Measurements from ENCODE around the gene GBF1. TPM values are rescaled to one million over a fixed set of nuclear protein-coding genes. Genes with fewer than 3 reads are reported as not detected.

GBF1 gene
- polyA plus RNA-seq, 1 of the 3 experiments (the other 2 are of a cell fraction) = 12.3 TPM

DNA sequence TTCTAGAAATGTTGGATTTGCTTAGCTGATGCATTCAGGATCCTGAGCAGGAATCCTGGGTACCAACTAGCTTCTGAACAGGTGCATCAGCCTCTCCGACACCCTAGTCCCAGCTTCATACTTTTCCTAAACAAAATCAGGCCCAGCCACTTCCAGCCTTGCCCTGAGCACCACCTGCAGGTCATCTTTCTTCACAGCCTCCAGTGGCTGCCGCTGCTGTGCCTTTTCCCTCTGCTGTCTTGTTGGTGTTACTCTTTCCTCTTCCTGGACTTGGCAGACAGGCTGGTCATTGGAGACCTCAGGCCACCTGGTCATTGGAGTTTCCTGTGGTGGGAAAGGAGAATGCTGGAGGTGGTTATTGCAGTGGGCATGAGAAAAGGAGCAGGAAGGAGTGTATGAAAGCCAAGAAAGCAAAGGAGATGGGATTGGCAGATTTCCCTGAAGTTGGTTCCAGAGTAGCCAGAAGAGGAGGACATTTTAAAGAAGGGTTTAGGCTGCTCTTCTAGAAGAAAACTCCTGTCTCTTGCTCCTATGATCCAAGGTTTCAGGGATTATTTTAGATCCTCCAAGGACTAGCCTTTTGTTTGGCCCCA is 102.0 kb downstream of the GBF1 start:
- peaks cover 6% of the 10 kb centered on the region; the same call in 1 of the 2 replicates for H3K79me2 ChIP-seq (ENCODE audit: insufficient read depth)
- H3K4me3 ChIP-seq (ENCODE audit: low read depth in 2 of 2, low read length in 1 of 2) = no peak overlapping the region
- H3K9me3 ChIP-seq = no peaks in the 10 kb centered on the region
- peak; percentile 45 for DNase-seq
- peaks cover 8 to 13% of the 10 kb centered on the region in 2 experiments for H3K36me3 ChIP-seq (replicated peaks in 1 of 2; ENCODE audit: control insufficient read depth in 1 of 2, insufficient read depth in 2 of 2, low read length in 1 of 2)
- TF ChIP-seq CHD2 (IDR thresholded peaks at IDR 0.05; ENCODE audit: low read length, partially characterized antibody) (no peak), SMC3 (IDR thresholded peaks at IDR 0.05; ENCODE audit: low read depth, low read length) (peak; percentile 88), SIN3A (IDR thresholded peaks at IDR 0.05; ENCODE audit: borderline replicate concordance, low read depth, low read length) (no peak), RAD21 (IDR thresholded peaks at IDR 0.05; ENCODE audit: low read length) (peak; percentile 81)
- TF ChIP-seq, protein P1, sequence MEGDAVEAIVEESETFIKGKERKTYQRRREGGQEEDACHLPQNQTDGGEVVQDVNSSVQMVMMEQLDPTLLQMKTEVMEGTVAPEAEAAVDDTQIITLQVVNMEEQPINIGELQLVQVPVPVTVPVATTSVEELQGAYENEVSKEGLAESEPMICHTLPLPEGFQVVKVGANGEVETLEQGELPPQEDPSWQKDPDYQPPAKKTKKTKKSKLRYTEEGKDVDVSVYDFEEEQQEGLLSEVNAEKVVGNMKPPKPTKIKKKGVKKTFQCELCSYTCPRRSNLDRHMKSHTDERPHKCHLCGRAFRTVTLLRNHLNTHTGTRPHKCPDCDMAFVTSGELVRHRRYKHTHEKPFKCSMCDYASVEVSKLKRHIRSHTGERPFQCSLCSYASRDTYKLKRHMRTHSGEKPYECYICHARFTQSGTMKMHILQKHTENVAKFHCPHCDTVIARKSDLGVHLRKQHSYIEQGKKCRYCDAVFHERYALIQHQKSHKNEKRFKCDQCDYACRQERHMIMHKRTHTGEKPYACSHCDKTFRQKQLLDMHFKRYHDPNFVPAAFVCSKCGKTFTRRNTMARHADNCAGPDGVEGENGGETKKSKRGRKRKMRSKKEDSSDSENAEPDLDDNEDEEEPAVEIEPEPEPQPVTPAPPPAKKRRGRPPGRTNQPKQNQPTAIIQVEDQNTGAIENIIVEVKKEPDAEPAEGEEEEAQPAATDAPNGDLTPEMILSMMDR (IDR thresholded peaks at IDR 0.05) = peak; percentile 66
- H2AFZ ChIP-seq (ENCODE audit: low read depth) = no peak overlapping the region
- ChIA-PET CTCF (interaction anchor here (0.6 to 21.0 kb wide), 27 partner anchors 8 to 224 kb away, joined by 3 to 824 read pairs (median 5); partner anchors contain the start of genes ELOVL3, NFKB2 and PITX3), POLR2A (no interaction called here)
- no peaks in the 10 kb centered on the region for H3K27me3 ChIP-seq (ENCODE audit: insufficient read depth)
- H3K27ac ChIP-seq (ENCODE audit: low read depth in 2 of 2, low read length in 1 of 2) = no peak overlapping the region
- H4K20me1 ChIP-seq (ENCODE audit: insufficient read depth) = peaks cover 10% of the 10 kb centered on the region
- no peak overlapping the region for H3K4me2 ChIP-seq
- H3K9ac ChIP-seq = no peak overlapping the region
- no peaks in the 10 kb centered on the region for H3K9me2 ChIP-seq
- 92% methylated on average over 2 of the region's 2 CpGs for WGBS (ENCODE audit: low lambda C conversion rate)
- peaks cover 27% of the 10 kb centered on the region for H3F3A ChIP-seq (replicated peaks; ENCODE audit: insufficient read depth)
- peaks cover 0 to 17% of the 10 kb centered on the region in 2 experiments; a peak in 2 of 4 replicates for H3K4me1 ChIP-seq (ENCODE audit: control insufficient read depth in 1 of 2, insufficient read depth in 2 of 2, low read depth in 1 of 2, low read length in 1 of 2)

DNA sequence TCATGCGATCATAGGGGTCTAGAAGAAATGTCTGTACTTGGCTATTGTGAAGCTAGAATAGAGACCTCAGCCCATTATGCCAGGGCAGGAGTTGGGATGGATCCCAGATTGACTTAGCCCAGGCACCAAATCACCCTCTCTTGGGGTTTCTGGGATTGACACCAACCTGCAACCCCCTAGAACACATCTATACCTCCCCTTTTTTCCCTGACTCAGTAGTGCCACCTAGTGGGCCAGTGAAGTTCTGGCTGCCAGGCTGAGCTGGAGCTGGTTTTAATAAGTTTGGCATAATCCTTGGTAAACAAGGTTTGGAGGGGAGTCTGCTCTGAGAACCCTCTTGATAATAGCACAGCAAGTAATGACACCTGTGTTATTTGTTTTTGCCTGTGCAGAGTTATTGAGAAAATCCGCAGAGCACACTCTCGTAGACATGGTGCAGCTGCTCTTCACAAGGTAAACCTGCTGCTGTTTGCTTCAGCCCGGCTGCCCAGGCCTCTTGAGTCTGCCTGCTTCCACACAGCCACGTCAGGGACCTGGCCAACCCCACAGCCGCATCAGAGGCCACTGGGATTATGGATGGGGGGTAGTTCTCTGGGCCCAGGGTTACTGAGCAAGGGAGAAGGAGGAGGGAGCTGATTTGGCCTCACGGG is 106.9 kb downstream of the GBF1 start:
- Histone ChIP-seq H3K4me3 (ENCODE audit: low read depth in 2 of 2, low read length in 1 of 2) (no peak overlapping the region; a peak in 1 of 4 replicates), H2AFZ (ENCODE audit: low read depth) (no peak overlapping the region), H3K36me3 (replicated peaks in 1 of 2; ENCODE audit: control insufficient read depth in 1 of 2, insufficient read depth in 2 of 2, low read length in 1 of 2) (peaks cover 22 to 41% of the 10 kb centered on the region in 2 experiments), H3K4me2 (no peak overlapping the region), H3K79me2 (ENCODE audit: insufficient read depth) (0 out of 2 replicates have a peak, but pooled peaks cover 6% of the 10 kb centered on the region), H3K9me3 (no peaks in the 10 kb centered on the region), H3K27ac (ENCODE audit: low read depth in 2 of 2, low read length in 1 of 2) (no peak overlapping the region), H4K20me1 (ENCODE audit: insufficient read depth) (peaks cover 12% of the 10 kb centered on the region), H3K27me3 (ENCODE audit: insufficient read depth) (no peaks in the 10 kb centered on the region), H3K9me2 (no peaks in the 10 kb centered on the region), H3K9ac (no peak overlapping the region), H3K4me1 (ENCODE audit: control insufficient read depth in 1 of 2, insufficient read depth in 2 of 2, low read depth in 1 of 2, low read length in 1 of 2) (no peaks in the 10 kb centered on the region), H3F3A (replicated peaks; ENCODE audit: insufficient read depth) (peaks cover 3% of the 10 kb centered on the region)
- TF ChIP-seq SMC3 (IDR thresholded peaks at IDR 0.05; ENCODE audit: low read depth, low read length) (peak; percentile 87), YY1 (IDR thresholded peaks at IDR 0.05; ENCODE audit: low read depth) (no peak), CHD2 (IDR thresholded peaks at IDR 0.05; ENCODE audit: low read length, partially characterized antibody) (peak; percentile 31), TEAD4 (IDR thresholded peaks at IDR 0.05; ENCODE audit: borderline replicate concordance, insufficient read depth) (no peak), SIN3A (IDR thresholded peaks at IDR 0.05; ENCODE audit: borderline replicate concordance, low read depth, low read length) (no peak), FOXM1 (IDR thresholded peaks at IDR 0.05; ENCODE audit: low read depth) (no peak), NRF1 (IDR thresholded peaks at IDR 0.05; ENCODE audit: low read depth, low read length) (no peak), RAD21 (IDR thresholded peaks at IDR 0.05; ENCODE audit: low read length) (peak; percentile 83)
- TF ChIP-seq, protein P2, sequence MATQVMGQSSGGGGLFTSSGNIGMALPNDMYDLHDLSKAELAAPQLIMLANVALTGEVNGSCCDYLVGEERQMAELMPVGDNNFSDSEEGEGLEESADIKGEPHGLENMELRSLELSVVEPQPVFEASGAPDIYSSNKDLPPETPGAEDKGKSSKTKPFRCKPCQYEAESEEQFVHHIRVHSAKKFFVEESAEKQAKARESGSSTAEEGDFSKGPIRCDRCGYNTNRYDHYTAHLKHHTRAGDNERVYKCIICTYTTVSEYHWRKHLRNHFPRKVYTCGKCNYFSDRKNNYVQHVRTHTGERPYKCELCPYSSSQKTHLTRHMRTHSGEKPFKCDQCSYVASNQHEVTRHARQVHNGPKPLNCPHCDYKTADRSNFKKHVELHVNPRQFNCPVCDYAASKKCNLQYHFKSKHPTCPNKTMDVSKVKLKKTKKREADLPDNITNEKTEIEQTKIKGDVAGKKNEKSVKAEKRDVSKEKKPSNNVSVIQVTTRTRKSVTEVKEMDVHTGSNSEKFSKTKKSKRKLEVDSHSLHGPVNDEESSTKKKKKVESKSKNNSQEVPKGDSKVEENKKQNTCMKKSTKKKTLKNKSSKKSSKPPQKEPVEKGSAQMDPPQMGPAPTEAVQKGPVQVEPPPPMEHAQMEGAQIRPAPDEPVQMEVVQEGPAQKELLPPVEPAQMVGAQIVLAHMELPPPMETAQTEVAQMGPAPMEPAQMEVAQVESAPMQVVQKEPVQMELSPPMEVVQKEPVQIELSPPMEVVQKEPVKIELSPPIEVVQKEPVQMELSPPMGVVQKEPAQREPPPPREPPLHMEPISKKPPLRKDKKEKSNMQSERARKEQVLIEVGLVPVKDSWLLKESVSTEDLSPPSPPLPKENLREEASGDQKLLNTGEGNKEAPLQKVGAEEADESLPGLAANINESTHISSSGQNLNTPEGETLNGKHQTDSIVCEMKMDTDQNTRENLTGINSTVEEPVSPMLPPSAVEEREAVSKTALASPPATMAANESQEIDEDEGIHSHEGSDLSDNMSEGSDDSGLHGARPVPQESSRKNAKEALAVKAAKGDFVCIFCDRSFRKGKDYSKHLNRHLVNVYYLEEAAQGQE (IDR thresholded peaks at IDR 0.05; ENCODE audit: low read depth, low read length) = no peak
- TF ChIP-seq, protein P1 (IDR thresholded peaks at IDR 0.05) = peak; percentile 96
- 70% methylated on average over 7 of the region's 7 CpGs for WGBS (ENCODE audit: low lambda C conversion rate)
- peak; percentile 78 for DNase-seq
- POLR2A ChIA-PET = interaction anchor here (1.7 kb wide), 1 partner anchor 122 kb away, joined by 6 read pairs; no protein-coding TSS in a partner anchor
- CTCF ChIA-PET = interaction anchor here (0.6 to 21.0 kb wide), 50 partner anchors 9 to 260 kb away, joined by 3 to 824 read pairs (median 5); partner anchors contain the start of genes C10orf95, ELOVL3, GBF1 and NFKB2
